ENCODE measurements around the gene OVCA2.

GRCh38 chr17:1997927-1998742, 43.7 kb upstream of the OVCA2 start:
- TF ChIP-seq, protein P1, sequence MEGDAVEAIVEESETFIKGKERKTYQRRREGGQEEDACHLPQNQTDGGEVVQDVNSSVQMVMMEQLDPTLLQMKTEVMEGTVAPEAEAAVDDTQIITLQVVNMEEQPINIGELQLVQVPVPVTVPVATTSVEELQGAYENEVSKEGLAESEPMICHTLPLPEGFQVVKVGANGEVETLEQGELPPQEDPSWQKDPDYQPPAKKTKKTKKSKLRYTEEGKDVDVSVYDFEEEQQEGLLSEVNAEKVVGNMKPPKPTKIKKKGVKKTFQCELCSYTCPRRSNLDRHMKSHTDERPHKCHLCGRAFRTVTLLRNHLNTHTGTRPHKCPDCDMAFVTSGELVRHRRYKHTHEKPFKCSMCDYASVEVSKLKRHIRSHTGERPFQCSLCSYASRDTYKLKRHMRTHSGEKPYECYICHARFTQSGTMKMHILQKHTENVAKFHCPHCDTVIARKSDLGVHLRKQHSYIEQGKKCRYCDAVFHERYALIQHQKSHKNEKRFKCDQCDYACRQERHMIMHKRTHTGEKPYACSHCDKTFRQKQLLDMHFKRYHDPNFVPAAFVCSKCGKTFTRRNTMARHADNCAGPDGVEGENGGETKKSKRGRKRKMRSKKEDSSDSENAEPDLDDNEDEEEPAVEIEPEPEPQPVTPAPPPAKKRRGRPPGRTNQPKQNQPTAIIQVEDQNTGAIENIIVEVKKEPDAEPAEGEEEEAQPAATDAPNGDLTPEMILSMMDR (IDR thresholded peaks at IDR 0.05), result no peak
- no peak for TF ChIP-seq POLR2A (IDR thresholded peaks at IDR 0.05)
